Hepatocyte (in vitro differentiated cells): ENCODE measurements around the gene IL31.

ENCODE experiments used
- CTCF ChIP-seq: fragments of 200-600 bp; sonication (generic); IDR thresholded peaks from 2 replicates; pipeline ENCODE4 v1.5.1; 2016; ENCODE audit warnings: antibody characterized with exemption, mild to moderate bottlenecking; ENCODE audit not compliant: poor library complexity
- EZH2 ChIP-seq: fragments of 200-600 bp; sonication (generic); IDR thresholded peaks from 2 replicates; pipeline ENCODE4 v1.6.1; 2016; ENCODE audit warnings: antibody characterized with exemption, mild to moderate bottlenecking, borderline replicate concordance
- EZH2phosphoT487 ChIP-seq: fragments of 200-600 bp; sonication (generic); IDR thresholded peaks from one replicate; pipeline ENCODE4 v1.6.1; 2018; ENCODE audit warnings: antibody characterized with exemption, mild to moderate bottlenecking, low read depth, moderate library complexity; ENCODE audit not compliant: unreplicated experiment, severe bottlenecking

- no peak for TF ChIP-seq CTCF
- no peak for TF ChIP-seq EZH2
- no peak for TF ChIP-seq EZH2phosphoT487
Observed at GRCh38 chr12:122199484-122200355, 25.7 kb upstream of the IL31 start.
